DMS153 (cell line): ENCODE data around the gene LRRN2.
"Not testable (repeated sequence)": the region's sequence is repeated elsewhere in the genome, so short reads cannot be mapped to it uniquely, and the experiment has no call there.

ENCODE experiments used
- DNase-seq: peaks from one replicate; lab custom pipeline; 2025; lab: John Stamatoyannopoulos, UW

LRRN2 gene

DNA sequence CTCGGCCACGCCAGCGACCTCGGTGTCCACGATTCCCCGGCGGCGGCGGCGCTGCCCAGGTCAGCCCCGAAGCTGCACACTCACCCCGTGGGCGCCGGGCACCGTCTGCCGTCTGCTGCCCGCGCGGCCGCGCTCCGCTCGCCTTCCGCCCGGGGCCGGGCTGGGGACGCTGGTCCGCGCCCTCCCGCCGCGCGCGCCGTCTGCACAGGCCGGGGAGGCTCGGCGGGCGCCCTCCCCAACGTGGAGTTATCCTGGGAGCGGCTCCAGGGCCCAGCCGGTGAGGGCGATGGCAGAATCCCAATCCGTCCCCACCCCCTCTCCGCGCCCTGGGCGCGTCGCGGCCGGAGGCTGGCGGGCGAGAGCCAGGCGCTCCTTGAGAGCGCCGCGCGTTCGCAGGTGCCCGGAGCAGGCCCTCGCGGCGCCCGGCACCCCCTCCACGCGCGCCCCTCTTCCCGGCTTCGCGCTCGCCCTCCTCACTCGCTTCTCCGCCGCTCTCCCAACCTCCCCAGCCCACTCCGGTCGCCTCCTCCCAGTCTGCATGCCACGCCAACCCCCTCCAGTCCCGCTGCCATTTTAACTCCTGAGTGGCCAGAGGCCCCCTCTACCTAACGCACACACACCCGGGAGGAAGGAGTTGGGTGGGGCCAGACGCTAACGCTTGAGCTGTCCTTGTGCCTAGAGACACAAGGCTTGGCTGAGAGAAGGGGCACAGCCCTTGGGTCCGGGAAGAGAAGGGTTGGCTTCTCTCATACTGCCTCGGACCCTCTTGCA, at the start of gene LRRN2:
TSS of gene LRRN2 (minus strand) at position 503 of the 771 bp plus-strand sequence. CDS start 65,746 bp downstream, outside the sequence.
- no peak for DNase-seq

DNA sequence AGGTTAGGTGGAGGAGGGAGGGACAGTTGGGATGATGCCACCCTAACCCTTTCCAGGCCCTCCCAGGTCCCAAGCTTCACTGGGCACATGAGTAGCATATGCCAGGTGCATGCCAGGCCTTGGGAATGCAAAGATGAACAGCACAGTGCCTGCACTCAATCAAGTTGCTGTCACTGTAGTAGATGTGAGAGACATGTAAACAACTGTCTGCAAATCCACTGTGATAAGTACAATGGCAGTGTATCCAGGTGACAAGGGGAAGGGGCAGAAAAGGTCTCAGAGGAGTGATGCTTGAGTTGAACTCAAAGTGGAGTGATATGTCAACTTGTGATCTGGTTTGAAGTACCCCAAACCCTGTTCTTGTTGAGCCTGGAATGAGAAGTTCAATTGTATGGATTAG, 49.5 kb upstream of the LRRN2 start:
- no peak for DNase-seq

DNA sequence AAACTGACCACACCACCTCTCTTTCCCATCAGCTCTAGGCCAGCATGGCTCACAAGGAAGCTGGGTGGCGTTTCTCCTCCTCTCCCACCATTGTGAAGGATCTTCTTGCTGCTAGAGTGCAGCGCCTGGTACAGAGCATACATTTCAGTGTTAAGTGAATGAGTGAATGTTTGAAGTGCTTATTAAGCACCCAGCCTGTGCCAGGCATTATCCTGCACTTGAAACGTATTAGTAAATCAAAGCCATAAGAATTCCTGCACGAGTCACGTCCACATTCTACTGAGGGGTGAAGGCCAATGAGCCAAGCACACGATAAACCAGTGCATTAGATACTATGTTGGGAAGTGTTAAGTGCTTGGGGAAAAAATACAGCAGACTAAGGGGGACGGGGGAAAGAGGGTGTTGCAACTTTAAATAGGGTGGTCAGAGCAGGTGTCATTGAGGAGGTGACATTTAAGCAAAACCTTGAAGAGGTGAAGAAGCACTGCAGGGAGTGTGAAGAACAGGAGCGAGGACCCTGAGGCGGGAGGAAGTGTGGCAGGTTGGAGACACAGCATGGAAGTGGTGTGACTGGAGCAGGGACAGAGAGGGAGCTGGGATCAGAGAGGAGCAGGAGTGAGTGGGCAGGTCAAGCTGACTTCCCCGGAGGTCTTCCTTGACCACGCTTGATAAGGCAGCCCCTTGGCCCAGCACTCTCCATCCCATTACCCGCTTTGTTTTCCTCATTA, 48.5 kb upstream of the LRRN2 start:
- DNase-seq: no peak

DNA sequence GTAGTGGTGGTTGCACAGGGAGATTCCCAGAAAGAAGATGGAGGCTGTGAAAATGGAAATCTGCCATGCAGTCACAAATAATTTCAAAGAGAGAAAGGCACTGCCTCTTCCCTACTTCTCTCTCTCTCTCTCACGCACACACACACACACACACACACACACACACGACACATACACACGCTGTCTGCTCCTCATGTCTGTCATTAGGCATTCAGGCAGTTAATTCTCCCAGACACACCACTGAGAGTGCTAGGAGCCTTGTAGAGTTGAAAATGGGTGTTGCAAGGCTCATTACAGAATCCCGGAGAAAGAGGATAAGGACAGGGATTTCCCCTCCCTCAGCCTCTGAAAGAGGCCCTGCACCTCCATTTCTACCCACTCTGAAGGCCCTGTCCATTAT, 47.8 kb upstream of the LRRN2 start:
- DNase-seq: no peak

DNA sequence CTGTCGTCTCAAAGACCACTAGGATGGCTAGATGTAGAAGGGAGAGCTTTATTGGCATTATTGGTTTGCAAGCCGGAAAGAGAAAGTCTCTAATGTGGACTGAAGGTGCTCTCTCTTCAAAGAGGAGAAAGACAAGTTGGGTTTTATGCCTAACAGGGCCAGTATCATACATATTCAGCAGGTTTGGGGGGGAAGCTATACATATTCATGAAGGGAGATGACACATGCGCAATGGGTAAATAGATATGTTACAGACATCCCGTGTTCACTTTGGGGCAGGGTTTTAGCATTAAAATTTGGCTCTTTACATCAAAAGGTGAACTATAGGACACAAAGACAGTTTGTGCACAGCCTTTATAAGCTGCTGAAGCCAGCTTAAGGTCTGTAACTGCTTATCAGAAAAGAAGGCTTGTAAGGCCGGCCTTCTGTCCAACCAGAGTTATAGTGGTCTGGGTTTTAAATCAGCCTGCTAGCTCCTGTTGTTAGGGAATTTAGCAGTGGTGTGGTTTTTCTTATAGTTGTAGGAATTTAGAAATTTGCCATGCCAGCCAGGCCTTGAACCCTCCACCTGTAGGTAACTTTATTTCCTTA, 46.5 kb upstream of the LRRN2 start:
- no peak for DNase-seq

DNA sequence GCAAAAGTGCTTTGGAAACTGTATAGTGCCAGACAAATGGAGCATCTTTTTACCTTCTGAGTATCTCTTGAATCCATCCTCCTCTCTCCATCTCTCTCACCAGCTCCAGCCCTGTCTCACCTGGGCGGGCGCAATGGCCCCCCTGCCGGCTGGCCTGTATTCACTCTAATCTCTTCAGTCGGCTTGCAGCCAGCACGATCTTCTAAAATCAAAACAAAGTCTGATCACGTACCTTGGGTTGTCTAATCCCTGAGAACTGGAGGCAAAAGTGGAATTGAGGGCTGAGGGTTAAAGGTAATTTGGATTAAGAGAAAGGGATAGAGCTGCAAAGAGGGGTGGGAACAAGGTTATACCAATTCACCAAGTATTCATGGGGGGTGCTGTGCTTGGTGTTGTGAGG, 46.0 kb upstream of the LRRN2 start:
- DNase-seq: no peak

DNA sequence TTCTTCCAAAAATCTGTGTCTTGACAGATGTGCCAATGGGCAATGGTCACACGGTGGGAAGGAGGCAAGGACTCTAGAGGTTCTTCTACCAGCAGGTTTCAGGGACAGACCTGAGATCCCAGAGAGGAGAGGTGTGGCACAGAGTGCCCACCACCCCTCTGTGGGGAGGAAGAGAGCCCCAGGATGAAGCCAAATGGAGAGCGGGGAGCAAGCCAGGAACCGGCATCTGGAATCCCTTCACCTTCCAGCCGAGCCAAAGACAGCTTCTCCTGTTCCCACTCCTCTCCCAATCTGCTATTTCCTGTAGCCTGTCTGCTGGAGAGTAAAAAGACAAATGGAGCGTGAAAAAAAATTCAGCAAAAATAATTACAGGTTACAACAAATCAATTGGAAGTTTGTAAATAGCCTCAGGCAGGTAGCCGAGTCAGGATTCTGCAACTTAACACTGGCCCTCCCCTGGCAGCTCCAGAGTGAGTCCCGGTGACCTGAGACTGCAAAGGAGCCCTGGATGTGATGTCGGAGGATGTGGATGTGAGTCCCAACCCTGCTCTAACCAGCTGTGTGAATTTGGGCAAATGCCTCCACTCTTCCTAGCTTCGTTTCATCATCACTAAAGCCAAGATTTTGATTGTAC, 45.4 kb upstream of the LRRN2 start:
- DNase-seq: no peak

DNA sequence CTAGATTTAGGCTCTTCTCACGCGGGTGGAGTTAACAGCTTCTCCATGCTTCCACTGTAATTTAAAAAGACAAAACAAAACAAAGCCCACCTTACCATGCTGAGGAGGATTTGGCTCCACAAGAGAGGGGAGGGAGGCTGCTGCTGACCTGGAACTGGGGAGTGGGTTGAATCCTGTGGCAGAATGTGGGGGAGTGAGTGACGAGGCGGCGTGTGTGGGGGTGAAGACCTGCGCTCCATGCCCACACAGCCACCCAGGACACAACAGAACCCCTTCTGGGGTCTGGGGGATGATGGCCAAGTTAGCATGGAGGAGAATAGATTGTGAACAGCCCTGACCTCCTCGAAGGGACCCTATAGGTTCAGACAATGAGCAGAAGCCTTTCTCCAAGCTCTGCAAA, 44.0 kb upstream of the LRRN2 start:
- no peak for DNase-seq

DNA sequence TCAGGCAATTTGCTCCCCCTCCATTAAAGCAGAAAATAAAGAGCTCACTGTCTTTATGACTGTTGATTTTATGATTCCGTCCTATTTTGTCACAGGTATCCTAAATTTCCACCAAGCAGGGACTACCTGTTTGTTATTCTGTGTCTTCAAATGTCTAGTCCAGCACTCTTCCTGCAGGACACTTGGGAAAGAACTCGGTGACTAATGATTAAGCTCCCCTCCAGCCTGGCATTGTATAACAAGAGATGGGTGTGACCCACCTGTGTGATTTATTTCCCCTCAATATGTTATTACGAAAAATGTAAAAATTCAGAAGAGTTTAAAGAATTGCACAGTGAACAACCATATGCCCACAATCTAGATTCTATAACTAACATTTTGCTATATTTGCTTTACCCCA, 42.9 kb upstream of the LRRN2 start:
- no peak for DNase-seq

DNA sequence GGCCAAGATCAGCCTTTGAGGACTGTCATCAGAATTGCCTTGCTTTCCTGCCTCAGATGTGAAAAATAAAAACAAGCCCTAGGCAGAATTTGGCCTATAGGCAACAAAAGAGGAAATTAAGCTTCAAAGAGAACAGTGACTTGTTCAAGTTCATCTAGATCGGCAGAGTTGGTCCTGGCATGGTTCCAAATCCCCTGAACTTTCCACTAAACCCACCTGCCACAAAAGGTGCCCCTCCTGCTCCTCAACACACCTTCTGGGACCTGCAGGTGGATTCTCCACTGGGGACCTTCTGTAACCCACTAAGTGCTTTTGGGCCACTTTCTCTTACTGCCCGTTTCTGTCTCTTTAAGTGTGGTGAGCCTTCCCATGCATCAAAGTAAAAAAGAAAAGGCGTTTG, 42.5 kb upstream of the LRRN2 start:
- no peak for DNase-seq

DNA sequence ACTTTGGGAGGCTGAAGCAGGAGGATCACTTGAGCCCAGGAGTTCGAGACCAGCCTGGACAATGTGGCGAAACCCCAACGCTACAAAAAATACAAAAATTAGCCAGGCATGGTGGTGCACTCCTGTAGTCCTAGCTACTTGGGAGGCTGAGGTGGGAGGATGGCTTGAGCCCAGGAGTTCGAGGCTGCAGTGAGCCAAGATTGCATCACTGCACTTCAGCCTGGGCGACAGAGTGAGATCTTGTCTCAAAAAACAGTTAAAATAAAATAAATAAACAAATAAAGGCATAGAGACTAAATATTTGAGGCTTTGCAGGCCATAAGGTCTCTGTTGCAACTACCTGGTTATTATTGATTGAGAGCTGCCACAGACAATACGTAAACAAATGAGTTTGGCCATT, 41.9 kb upstream of the LRRN2 start:
- DNase-seq: not testable (repeated sequence)

DNA sequence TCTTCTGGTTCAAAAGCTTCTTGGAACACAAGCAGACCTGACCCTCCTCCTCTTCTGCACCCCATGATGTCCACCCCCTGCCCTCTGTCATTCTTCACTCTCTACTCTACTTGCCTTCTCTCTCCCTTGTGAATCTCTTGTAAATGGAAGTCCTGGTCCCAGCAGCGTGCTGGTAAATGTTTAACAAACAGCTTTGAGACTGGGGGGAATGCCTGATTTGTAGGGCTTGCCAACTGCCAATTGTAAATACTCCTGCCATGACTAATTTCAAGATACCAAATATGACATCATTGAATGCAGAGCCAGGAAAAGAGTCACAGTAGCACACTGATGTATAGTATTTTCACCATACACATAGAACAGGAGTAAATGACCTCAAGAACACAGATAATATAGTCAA, 40.9 kb upstream of the LRRN2 start:
- peak; percentile 43 for DNase-seq

DNA sequence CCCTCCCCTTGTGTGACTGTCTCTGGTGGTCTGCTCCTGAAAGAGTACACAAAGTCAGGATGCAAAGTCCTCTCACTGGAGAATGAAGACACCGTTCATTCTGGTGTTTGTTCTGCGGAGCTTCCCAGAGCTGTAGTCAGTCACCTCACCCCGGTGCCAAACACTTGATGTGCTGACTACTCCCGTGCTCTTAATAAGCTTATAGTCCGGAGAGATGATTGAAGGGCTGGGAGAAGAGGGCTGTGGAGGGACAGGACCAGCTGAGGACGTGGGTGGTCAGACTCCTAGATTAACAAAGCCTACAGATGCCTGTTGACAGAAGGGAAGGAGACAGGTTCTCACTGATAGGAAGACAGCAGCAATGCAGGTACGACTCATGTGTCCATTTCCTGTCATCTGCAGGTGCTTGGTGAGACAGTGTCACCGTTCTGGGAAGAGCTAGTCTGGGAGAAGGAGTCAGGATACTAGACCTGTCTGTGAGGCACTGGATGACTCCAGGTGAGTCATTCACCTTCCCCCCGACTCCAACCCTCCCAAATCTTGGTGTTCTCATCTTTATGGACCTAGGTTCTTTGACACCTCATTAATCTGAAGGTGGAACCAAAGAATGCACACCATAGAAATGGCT, 40.4 kb upstream of the LRRN2 start:
- DNase-seq: peak; percentile 79

DNA sequence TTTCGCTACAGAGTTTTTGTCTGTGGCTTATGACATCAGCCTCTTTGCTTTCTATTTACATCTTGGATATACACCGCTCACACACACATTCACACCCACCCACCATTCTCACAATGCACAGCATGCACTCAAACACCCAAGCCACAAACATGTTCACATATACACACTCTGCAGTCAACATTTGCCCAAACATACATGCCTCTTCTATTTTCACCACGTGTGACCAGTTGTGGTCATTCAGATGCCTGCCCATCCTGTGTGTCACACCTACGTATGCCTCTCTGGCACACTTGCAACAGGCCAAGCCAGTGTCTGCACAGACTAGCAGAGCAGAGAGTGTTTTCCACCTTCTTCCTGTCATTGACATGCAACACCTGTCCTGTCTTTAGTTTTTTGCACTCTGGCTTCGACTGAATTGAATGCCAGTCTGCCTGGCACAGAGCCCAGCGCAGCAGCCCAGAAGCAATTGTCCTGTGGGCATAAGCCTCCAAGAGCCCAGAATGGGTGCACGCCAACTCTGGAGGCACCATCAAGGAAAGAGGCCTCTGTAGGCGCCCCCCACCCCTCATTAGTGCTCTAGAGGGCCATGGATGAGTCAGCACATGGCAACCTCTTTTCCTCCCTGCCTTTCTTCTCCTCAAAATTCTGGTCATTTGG, 37.7 kb upstream of the LRRN2 start:
- DNase-seq: peak; percentile 97

DNA sequence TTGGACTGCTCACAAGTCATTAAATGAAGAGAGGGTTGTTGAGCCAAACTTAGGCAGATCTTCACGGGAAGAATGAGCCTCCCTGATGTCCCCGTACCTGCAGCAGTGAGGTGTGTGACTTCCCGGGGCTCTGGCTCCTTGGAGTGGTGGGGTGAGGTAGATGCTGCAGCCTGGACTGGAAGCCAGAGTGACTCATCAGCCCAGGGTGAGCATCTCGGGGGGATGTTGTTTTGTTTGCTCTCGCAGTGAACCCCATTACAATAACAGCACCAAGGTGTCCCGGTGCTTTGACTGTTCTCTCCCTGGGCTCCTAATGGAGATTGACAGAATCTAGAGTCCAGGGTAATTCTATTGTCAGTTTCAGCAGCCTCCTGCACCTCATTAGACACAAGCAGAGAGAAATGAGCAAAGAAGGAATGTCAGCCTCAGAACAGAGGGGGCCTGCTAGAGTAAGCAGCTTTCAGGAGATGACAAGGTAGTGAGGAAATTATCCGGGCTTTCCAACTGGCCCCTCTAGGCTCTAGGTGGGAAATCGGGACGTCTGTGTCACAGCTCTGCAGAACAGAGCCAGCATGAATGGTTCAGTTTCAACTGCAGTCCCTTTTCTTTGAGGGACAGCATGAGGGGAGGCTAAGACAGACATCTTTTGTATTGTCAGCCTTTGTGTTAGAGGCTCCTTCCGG, 36.0 kb upstream of the LRRN2 start:
- no peak for DNase-seq

DNA sequence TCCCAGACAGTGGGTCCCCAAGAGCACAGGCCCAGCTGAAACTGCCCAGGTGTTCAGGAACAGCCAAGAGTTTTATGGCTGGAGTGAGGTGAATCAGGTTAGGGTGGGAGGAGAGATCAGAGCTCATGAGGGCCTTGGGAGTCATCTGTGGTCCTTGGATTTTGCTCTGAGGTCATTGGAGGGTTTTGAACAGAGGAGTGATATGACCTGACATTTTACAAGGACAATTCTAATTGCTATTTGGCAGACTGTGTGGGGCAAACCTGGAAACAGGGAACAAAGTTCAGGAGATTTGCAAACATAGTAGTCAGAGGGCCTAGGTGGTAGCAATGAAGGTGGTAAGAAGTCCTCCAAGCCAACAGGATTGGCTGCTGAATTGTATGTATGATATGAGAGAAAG, 31.1 kb upstream of the LRRN2 start:
- DNase-seq: no peak

DNA sequence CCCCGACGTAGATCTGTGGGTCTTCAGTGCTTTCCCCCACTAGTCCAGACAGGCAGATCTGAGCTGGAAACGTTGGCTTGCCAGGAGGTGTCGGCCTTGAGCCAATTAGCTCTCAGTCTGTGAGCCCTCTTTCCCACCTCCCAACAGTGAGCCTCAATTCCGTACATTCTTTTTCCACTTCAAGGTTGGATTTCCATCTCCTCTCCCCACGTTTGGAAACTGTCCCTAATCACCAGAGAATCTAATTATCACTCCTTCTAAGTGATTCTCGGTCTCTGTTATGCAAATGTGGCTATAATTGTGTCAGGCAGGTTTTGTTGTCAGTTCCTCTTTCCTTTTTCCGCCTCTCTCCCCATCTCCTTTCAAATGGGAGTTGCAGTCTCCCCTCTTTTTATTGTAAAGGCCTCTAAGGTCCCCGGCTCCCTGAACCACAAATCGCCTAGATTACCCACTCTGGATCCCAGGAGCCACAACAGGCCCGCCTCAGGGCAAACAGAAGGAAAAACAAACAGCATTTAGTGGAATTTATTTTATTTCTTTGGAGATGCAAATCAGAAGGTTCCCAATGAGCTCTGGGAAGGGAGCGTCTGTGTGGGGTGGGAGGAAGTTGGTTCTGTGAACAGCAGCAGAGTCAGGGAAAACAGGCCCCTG, 29.4 kb upstream of the LRRN2 start:
- no peak for DNase-seq

DNA sequence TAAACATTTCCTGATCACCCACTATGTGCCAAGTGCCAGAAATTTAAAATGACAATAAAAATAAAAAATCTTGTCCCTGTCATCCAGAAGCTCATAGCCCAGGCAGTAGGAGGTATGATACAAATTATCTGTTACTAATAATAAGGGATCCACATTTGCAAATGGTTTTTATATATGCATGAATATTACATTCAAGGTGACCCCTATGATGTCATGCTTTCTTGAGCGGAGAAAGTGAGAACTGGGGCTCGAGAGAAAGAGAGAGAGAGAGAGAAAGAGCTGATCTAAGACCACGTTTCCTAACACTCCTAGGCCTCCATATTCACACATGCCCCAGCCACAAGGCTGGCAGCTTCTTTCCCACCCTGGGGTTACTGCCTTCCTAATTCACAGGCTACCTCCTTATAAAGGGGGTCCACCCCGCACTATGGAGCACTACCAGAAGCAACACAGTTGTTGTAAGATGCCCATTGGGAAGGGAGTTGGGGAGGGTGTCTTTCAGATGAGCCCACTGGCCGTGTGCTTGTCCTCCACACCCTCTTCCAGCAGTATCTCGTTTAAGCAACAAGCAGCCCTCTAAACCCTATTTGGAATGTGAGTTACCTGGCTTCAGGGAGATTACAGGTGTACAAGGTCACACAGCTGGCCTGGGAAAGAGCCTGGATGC, 28.8 kb upstream of the LRRN2 start:
- DNase-seq: no peak

DNA sequence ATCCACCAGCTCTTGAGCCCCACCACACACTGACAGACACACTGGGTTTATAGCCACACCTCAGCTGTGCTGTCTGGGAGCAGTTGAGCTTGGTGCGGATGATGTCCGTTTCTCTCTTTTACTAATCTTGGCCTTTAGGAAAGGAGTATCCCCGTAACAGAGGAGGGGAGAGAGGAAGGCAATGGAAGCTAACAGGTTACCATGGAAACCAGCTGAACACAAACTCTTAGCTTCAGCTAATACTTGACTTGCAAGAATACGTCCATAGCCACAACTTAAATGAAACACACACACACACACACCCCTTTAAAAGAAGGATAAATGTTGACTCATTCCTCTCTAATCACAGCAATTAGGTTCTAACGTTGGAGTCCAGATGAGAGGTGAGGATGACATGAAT, 28.0 kb upstream of the LRRN2 start:
- DNase-seq: no peak
